ENCODE results near the gene RFX1.
"Not testable (repeated sequence)": the region's sequence is repeated elsewhere in the genome, so short reads cannot be mapped to it uniquely, and the experiment has no call there.

RFX1 gene

DNA sequence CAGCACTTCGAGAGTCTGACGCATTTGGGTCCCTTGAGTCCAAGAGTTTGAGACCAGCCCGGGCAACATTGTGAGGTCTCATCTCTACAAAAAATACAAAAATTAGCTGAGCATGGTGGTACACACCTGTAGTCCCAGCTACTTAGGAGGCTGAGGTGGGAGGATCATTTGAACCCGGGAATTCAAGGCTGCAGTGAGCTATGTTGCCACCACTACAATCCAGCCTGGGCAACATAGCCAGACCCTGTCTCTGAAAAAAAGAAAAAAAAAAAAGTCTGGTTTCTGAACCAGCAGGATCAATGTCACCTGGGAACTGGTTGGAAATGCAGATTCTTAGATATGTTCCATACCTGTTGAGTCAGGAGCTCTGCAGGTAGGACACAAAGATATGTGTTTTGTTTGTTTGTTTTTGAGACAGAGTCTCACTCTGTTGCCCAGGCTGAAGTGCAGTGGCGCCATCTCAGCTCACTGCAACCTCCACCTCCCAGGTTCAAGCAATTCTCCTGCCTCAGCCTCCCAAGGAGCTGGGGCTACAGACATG, 20.6 kb upstream of the RFX1 start:
- not testable (repeated sequence) for DNase-seq

DNA sequence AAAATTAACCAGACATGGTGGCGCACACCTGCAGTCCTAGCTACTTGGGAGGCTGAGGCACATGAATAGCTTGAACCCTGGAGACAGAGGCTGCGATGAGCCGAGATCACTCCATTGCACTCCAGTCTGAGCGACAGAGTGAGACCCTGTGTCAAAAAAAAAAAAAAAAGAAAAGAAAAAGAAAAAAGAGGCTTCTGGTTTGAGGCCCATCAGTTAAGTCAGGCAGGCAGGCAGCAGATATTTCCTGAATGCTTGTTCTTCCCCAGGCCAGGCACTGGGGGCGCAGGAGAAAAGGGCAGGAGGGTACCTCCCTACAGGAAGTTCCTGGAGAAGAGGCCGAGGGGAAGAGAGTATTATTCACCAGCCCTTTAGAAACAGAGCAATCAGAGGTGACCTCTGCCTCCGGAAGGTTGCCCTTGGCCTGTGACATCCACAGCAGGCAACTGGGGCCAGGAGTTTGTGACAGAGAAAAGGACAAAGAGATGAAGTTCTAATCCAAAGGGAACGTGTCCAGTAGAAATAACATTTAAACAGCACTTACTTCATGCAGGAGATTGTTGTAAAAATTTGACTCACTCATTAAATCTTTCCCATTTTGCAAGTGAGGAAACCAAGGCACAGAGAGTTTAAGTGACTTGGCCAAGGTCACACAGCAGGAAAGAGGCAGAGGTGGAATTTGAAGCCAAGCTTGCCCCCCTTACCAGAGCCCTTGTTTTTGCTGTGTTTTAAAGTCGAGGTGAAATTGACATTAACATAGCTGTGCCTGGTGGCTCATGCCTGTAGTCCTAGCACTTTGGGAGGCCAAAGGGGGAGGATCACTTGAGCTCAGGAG, 17.5 kb upstream of the RFX1 start:
- DNase-seq = no peak

- DNase-seq = no peak
Observed at GRCh38 chr19:14022469-14022868, 16.3 kb upstream of the RFX1 start.

- DNase-seq = no peak
Observed at GRCh38 chr19:14021474-14021873, 15.4 kb upstream of the RFX1 start.

- DNase-seq = not testable (repeated sequence)
Observed at GRCh38 chr19:14019739-14020138, 13.6 kb upstream of the RFX1 start.

DNA sequence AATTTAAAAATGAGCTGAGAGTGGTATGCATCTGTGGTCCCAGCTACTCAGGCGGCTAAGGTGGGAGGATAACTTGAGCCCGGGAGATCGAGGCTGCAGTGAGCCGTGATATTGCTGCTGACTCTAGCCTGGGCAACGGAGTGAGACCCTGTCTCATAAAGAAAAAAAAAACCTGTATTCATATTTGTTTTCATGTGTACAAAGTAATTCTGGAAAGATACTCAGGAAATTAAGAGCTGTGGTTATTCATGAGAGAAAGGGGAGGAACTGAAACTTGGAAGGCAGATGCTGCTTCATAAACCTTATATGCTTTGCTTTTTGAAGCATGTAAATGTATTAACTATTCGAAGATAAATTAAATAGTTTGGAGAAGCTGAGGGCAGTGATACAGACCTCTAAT, 13.0 kb upstream of the RFX1 start:
- no peak for DNase-seq

- DNase-seq = no peak
Observed at GRCh38 chr19:14015524-14016035, 9.5 kb upstream of the RFX1 start.

- no peak for DNase-seq
Observed at GRCh38 chr19:14012378-14012915, 6.3 kb upstream of the RFX1 start.

GRCh38 chr19:14006766-14007562, 844 bp upstream of the RFX1 start:
- DNase-seq = no peak

DNA sequence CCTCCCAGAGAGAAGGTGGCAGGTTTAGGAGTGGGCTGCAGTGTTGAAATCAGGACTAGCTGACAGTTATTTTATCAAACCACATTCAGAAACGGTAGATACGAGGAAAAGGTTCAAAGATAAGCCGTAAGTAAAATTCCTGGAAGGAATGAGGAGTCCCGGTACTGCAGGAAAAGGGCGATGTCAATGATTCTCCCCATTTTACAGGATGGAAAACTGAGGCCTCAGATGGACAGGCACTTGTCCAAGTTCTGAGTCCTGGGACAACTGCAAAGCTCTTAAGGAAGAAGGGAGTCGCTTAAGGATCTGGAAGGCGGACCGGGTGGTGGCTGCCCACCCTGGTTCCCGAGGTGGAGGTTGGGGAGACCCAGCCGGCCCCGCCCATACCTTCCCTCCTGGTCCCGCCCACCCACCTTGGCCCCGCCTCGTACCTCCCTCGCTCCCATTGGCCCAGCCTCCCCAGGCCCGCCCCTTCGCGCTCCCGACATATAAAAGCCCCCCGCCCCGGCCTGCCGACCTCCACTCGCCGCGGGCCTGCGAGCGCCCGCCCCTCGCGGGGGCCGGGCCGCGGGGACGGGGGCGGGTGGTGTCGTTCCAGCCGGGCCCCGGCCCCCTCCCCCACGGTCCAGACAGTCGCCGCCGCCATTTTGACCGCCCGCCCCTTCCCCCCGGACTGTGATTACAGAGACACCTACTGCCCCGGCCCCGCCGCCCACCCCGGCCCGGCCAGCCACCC, 603 bp downstream of the RFX1 start:
- DNase-seq = peak; percentile 85

- DNase-seq = no peak
Observed at GRCh38 chr19:14004619-14005348, 1.3 kb downstream of the RFX1 start.

GRCh38 chr19:14003251-14004055, 2.7 kb downstream of the RFX1 start:
- no peak for DNase-seq

DNA sequence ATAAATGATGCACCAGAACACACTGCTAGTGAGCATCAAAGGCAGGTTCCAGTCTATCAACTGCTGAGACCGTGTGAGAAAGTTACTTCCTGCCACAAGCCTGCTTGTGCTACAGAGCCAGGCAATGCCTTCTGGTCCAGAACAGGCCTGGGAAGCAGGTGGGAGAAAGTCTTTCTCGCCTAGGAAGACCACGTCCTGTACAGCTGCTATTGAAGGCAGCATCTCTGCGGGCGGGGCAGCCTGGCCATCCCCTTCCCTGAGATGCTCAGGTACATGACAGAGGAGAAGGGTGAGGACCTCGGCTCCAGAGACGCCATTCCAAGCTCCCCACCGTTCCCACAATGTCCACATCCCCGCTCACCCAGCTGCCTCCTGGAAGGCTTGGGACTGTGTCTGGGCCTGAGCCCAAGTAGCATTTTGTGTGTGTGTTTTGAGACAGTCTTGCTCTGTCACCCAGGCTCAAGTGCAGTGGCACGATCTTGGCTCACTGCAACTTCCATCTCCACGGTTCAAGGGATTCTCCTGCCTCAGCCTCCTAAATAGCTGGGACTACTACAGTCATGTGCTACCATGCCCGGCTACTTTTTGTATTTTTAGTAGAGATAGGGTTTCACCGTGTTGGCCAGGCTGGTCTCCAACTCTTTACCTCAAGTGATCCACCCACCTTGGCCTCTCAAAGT, 3.4 kb downstream of the RFX1 start:
- DNase-seq = no peak

DNA sequence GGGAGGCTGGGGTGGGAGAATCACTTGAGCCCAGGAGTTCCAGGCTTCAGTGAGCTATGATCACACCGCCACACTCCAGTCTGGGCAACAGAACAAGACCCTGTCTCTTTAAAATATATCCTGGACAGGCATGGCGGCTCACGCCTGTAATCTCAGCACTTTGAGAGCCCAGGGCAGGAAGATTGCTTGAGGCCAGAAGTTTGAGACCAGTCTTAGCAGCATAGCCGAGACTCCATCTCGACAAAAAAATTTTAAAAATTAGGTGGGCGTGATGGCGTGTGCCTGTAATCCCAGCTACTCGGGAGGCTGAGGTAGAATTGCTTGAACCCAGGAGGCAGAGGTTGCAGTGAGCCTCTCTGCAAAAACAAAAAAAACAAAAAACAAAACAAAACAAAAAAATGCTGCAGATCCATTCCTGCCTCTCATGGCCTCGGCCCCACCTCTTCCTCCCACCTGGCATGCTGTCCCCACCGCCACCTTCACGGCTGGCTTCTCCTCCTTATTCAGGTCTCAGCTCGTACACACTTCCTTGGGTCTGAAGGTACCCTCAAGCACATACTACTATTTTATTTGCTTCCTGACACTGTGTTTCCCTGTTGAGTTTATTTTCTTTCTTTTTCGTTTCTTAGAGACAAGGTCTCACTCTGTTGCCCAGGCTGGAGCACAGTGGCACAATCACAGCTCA, 5.3 kb downstream of the RFX1 start:
- no peak for DNase-seq

- DNase-seq = no peak
Observed at GRCh38 chr19:13999085-13999484, 7.0 kb downstream of the RFX1 start.

GRCh38 chr19:13998426-13998825, 7.7 kb downstream of the RFX1 start:
- DNase-seq = no peak

- no peak for DNase-seq
Observed at GRCh38 chr19:13997631-13997962, 8.5 kb downstream of the RFX1 start.

DNA sequence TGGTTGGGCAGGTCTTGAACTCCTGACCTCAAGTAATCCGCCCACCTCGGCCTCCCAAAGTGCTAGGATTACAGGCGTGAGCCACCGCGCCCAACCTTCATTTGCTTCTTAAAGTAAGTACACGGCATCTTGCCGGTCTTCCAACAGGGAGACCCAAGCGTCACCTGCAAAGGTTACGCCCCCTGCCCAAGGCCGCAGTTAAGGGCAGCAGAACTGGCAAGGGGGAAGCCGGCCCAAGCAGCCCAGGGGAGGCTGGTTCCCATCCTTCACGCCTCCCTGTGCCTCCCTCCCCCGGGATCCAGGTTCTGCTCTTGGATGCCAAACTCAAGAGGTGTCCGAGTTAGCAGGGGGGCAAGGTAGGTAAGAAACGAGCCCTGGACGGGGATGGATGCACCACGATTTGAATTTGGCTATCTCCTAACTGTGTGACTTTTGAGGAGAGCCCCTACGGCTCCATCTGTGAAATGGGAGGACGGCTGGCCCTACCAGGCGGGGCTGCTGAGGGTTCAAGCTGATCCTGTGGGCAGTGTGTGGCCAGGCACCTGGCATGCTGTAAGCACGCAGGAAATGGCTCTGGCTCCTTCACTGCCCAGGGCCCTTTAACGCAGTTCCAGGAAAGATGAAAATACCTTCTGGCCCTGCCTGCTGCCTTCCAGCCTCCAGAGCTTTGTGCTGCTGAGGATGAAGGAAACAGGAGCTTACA, 9.0 kb downstream of the RFX1 start:
- no peak for DNase-seq
